NCI-H2081 treated with DMSO at 0.1 percent for 48 hours (cell line): ENCODE measurements around the gene SPEF2.

ENCODE experiments used
- DNase-seq: peaks from one replicate; lab custom pipeline; 2025; lab: John Stamatoyannopoulos, UW

SPEF2 gene

DNA sequence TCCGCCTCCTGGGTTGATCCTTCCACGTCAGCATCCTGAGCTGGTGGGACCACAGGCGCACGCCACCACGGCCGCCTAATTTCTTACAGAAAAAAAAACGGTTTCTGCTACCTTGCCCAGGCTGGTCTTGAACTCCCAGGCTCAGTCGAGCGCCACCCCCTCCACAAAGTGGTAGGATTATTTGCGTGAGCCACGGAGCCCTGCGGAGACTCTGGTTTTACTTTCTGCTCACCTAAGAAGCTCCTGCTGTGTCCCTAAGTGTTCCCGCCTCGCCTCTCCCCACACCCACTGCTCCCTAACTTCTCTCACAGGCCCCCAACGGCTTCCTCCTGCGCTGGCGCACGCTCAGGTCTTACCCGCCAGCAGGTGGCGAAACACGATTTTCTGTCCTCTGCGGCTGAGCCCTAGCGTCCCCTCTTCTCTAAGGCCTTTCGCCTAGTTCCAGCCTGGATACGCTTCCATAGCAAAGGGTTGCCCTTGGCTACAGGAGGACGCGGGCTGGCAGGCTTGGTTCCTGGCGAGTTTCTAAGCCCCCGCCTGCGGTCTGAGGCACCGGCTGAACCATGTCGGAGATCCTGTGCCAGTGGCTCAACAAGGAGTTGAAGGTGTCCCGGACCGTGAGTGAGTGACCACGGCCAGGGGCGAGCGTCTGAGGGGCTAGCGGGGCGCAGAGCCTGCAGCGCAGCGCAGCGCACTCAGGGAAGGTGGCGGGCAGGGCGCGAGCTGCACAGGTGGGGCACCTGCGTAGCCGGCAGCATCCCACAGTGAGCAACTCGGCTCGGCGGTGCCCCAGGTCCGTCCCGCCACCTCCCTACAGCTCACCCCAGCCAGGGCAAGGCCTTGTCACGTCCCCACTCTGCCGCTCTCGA is at the start of gene SPEF2:
Gene SPEF2 (plus strand): TSS at position 429 of the 869 bp plus-strand sequence. CDS start 135 bp downstream, at position 564.
- no peak for DNase-seq

DNA sequence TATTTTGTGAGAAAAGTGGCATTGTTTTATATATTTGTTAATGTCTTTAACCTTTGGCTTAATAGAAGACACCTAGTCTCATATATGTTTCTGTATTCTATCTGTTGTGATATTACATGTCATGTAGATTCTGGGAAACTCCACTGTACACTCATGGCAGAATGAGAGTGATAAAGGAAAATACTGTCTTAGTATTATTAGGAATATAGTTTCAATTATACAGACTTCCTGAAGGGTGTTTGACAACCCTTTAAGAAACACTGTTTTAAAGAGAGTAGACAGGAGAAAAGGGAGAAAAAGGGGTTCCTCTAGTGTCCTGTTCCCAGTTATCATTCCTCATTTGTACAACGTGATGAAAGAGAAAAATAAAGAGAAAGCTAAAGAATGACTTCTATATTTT is 42.1 kb upstream of the SPEF2 start:
- DNase-seq = no peak

GRCh38 chr5:35587419-35587818 is 30.2 kb upstream of the SPEF2 start:
- DNase-seq = no peak

DNA sequence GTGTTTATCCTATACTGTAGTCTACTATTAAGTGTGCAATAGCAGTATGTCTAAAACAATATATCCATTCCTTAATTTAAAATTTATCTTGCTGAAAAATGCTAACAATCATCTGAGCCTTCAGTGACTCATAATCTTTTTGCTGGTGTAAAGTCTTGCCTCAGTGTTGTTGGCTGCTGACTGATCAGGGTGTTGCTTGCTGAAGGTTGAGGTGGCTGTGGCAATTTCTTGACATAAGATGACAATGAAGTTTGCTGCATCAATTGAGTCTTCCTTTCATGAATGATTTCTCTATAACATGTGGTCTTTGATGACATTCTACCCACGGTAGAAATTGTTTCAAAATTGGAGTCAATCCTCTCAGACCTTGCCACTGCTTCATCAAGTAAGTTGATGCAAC is 24.3 kb upstream of the SPEF2 start:
- no peak for DNase-seq

DNA sequence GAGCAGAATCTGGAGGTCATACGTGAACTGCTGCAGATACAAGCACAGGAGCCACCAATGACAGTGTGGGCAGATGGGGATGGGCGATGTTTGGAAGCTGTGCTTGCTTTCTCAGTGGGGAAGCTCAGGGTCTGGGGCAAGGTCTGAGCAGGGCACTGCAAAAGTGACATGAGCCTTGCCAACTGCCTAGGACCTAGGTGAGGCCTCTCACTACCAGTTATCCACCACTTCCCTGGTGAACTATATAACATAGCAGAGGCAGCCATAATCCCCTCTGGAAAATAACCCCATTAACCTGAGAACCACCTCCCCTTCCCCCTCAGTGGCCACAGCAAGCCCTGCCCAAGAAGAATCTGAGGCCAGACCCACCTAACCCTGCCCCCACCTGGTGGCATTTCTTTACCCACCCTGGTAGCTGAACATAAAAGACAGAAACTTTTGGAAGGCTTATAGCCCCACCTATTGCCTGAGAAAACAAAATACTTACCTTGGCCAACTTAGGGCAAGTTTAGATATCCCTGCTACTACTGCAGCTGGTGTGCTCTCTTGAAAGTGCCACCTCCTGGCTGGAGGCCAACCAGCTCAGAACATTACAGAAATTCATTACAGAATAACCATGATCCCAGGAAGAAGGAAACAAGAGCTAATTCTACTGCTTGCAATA is 18.8 kb upstream of the SPEF2 start:
- no peak for DNase-seq

- DNase-seq = no peak
These were observed 17.1 kb upstream of the SPEF2 start for GRCh38 chr5:35600591-35600990.

DNA sequence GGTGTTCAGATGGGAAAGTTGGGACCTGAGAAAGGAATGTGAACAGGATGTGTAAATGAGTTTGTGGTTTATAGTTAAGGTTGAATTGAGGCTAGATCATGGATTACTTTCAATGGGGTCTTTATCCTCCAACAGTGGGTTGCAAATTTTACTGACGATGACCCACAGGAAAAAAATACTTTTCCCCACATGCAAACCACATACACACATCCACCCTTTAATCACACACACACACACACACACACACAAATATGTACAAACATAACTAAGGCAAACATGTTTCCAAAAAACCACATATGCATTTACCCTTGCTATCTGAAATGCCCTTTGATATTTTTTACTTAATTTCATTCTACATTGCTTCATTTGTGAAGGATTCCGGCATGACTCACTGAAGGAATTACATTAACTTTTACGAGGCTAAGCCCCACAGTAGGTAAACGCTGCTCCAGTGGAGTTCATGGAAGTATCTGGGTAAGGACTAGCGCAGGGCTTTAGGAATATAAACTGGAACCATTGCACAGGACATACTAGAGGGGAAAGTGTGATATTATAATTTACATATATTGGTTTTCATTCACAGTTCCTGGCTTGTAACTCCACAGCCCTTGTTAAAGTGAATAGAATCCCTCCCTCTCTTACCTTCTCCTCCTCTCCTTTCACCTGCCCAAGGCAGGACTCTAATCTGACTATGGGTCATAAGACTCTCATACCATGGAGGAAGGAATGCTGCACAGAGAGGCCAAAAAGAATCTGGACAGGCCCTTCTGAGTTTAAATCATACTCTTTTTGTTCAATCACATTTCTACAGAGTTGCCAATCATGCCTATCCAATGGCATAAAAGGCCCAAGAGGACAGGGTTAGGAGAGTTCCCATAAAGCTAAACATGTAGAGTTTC is 8.5 kb upstream of the SPEF2 start:
- no peak for DNase-seq

DNA sequence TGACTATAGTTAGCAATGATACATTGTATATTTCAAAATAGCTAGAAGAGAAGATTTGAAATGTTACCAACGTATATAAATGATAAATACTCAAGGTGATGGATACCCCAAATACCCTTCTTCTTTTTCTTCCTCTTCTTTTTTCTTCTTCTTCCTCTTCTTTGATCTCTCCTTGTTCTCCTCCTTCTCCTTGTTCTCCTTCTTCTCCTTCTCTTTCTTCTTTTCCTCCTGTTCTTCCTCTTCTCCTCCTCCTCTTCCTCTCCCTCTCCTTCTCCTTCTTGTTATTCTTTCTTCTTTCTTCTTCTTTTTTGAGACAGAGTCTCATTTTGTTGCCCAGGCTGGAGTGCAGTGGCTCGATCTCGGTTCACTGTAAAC is 616 bp upstream of the SPEF2 start:
- DNase-seq = no peak

DNA sequence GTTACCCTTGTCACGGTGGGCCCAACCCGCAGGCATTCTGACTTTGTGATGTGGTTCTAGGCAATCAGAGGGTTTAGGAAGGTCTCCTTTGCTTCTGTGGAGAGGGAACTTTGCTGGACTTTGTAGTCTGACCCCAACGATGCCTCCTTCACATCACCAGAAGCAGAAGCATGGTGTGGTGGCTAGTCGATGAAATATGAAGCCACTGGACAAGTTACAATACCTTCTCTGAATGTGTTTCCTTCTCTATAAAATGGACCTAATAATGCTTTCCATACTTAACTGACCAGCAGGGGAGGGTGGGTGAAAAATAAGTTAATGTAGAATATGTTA is 607 bp downstream of the SPEF2 start:
- no peak for DNase-seq

DNA sequence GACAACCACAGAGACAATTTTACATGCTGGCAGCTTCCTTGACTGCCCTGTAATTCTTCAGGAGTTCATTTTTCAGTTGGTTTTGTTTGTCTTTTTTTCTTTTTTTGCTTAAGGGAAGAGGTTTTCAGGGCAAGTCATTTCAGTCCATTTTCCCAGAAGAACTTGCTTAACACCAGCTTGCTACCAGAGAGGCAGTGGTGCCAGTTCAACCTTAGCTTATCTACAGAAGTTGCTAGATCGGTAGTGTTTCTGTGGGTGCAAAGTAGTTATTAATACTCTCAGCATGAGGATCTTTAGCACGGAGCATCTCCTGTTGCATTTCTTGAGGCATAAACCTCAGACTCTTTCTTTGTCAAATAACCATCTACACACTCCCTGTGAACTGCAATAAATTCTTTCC is 1.1 kb downstream of the SPEF2 start:
- no peak for DNase-seq

DNA sequence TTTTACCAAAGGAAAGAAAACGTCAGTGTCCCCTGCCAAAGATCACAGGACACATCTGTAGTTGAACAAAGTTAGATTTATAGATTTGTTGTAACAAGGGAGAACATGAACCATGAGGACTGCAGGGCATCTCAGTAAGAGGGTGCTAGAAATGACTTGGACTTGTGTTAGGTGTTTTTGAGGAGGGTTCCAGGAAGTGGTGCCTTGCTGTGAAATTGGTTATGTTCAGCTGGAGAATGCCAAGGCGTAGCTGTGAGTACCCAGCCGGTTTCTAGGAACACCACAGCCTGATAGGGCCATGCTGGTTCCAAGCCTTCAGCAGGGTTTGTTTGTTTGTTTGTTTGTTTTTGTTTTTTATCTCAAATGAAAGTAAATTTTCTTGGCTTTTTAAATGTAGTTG is 5.3 kb downstream of the SPEF2 start:
- DNase-seq = no peak

DNA sequence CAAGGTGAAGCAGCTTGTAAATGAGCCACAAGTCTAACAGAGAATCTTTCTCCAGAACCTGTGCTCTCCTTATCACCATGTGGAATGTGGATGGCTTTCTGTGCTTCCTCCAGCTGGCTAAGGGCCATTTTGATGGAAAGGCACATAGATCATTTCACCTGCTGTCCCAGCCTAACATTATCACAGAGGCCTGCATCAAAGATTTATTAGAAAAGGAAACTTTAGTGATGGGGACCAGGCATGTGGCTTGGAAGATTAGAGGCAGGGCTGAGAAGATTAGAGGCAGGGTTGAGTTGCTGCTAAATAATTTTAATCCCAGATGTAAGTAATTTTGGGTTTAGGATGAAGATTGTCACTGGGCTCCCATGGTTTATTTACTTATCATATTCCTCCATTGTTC is 6.3 kb downstream of the SPEF2 start:
- no peak for DNase-seq

DNA sequence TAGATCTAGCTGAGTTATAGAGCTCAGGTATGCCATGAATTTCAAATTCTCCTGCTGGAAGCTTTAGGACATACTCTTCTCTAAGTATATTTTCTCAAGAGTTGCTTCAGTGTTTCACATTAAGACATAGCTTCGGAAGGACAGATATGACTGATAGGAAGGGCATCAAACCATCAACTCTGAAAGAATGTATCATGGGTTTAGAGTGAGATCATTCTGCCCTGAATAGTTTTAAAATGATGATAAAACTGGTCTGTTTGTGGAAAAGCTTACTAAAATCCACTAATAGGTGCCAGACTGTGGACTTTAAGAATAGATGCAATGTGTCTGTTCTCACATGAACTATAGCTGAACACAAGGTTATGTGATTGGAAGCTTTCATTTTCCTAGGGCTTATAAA is 8.4 kb downstream of the SPEF2 start:
- no peak for DNase-seq

- DNase-seq = no peak
These were observed 8.9 kb downstream of the SPEF2 start for GRCh38 chr5:35626553-35626952.

DNA sequence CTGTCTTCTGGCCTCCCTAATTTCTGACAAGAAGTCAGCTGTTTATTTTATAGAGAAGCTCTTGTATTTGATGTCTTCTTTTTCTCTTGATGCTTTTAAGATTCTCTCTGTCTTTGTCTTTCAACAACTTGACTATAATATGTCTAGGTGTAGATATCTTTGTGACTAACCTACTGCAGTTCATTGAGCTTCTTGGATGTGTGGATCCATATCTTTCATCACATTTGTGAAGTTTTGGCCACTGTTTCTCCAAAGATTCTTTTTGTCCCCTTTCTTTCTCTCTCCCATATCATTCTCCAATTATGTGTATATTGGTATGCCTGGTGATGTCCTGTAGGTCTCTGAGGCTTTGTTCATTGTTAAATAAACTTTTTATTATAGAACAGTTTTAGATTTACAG is 16.7 kb downstream of the SPEF2 start:
- DNase-seq = no peak

- DNase-seq = no peak
These were observed 23.0 kb downstream of the SPEF2 start for GRCh38 chr5:35640623-35641022.

GRCh38 chr5:35644543-35644942 is 26.9 kb downstream of the SPEF2 start:
- DNase-seq = no peak

GRCh38 chr5:35647128-35647527 is 29.5 kb downstream of the SPEF2 start:
- no peak for DNase-seq

- DNase-seq = no peak
These were observed 30.0 kb downstream of the SPEF2 start for GRCh38 chr5:35647712-35648111.

DNA sequence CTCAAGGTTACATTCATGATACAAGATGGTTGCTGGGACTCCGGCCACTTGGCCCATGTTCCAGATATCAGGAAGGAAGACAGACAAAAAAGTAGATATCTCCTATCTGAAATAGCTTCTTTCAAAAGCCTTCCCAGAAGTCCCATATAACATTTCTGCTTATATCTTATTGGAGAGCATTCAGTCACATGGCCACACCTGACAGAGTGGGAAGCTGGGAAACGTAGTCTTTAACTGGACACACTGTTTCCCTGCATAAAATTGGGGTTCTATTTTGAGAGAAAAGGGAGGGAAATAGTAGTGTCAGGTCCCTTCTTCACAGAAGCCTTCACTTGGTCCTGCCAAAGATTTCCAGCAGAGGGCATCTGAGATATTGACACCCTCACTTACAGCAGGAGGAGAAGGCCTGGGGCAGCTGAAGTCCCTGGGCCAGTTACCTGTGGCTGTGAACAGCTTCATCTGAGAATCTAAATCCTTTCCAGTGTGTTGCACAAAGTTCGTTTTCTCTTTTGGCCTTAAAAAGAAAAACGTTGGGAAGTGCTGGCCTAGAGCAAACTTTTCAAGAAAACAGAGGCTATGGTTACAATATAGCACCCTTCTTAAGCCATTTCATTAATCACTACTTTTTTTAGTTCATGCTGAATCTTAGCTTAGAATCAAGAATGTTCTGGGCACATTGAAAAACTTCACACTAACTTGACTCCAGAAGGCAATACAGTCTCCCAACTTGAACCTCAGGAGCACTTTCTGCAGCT is 33.5 kb downstream of the SPEF2 start:
- no peak for DNase-seq

- no peak for DNase-seq
These were observed 39.1 kb downstream of the SPEF2 start for GRCh38 chr5:35656721-35657120.

DNA sequence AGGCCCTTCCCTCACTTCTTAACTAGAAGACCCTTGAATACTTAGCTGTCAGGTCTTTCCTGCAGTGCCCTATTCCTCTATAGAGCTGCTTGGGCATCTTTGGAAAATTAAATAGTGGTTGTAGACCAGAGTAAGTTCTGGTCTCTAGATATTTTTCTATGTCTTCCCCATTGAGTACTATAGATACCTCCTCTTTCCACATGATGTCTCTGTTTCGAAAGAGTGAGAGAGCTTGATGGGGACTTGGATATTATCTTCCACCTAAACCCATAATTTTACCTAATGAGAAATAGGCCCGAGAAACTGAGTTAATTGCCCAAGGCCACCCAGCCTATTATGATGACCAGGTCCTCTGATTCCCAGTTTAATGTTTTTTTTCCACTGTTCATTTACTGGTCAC is 40.2 kb downstream of the SPEF2 start:
- no peak for DNase-seq
